GM19397 (cell line): ENCODE results near the gene OR9A2.
A peak's percentile ranks its signal among the peaks of the same experiment; 100 is the strongest.

Experiments
- ATAC-seq: cut with Tn5 transposase; IDR thresholded peaks from one replicate; pipeline ENCODE4 v1.9.1; 2021; ENCODE audit warnings: mild to moderate bottlenecking, moderate library complexity; ENCODE audit not compliant: unreplicated experiment

Gene OR9A2

DNA sequence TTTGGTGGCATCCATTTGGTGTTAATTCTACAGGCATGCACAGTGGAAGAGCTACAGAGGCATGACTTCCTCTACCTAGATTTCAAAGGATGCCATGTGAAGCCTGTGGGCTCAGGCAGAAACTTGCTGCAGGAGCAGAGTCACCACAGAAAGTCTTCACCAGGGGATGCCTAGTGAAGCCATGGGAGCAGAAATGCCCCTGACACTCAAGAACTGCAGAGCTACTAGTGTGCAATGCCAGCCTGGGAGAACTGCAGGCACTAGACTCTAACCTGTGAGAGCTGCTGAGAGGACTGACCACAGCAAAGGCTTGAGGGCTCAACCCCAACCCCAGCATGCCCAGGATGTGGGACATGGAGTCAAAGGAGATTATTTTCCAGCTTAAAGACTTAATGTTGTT is 3.9 kb downstream of the OR9A2 start:
- ATAC-seq = no peak

- ATAC-seq = no peak
Measured at GRCh38 chr7:143018931-143019330, 8.0 kb downstream of the OR9A2 start.

- ATAC-seq = no peak
Measured at GRCh38 chr7:143016996-143017395, 9.9 kb downstream of the OR9A2 start.

- ATAC-seq = no peak
Measured at GRCh38 chr7:143015926-143016490, 10.9 kb downstream of the OR9A2 start.

DNA sequence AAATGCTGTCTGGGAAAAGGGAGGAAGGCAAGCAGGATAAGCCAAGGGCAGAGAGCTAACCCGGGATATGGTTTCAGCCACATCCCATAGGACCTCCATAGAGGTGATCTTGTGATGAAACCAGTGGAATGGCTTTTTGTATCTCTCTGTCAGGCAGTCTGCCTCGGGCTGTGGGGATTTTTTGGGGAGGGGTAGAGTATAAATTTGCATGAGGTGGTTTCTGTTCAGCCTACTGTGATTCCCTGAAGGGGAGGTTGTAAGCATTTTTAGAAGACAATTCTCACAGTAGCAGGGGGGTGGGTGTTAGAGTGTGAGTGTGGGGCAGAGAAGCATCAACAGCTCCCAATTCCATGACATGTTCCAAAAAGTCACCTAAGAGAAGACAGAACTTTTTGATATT is 11.8 kb downstream of the OR9A2 start:
- ATAC-seq = peak; percentile 95

GRCh38 chr7:143013893-143014292 is 13.0 kb downstream of the OR9A2 start:
- no peak for ATAC-seq

DNA sequence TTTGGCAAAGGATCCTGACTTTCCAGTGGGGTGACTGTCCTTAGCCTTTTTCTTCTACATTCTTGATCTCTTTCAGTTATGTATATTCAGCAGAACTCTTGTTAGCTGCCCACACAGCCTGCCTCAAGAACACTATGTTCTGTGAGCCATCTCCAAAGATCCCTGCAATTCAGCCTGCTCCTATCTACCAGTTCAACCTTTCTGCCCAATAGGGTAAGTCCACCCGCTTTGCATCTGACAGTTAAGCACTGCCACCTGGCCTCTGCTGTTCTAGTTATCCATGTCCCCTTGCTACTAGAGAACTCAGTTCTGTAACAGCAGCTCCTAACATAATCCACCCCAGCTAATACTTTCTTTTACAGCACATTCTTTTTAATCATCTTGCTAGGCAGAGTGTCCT is 13.5 kb downstream of the OR9A2 start:
- no peak for ATAC-seq

DNA sequence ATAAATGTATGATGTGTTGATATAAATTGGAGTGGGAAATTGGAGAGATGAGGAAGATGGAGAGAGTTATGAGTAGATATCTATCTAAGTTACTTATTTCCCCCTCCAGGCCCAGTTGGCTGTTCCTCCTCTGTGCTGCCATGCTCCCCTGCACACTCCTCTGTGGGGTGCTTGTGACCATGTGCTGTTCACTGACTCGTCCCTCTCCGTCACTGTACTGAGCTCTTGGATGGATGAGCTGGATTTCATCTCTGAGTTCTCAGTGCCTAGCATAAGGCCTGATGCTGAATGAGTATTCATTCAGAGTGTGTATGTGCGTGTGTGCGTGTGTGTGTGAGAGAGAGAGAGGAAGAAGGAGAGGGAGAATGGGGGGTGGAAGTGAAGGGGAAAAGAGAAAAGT is 14.5 kb downstream of the OR9A2 start:
- ATAC-seq = no peak

DNA sequence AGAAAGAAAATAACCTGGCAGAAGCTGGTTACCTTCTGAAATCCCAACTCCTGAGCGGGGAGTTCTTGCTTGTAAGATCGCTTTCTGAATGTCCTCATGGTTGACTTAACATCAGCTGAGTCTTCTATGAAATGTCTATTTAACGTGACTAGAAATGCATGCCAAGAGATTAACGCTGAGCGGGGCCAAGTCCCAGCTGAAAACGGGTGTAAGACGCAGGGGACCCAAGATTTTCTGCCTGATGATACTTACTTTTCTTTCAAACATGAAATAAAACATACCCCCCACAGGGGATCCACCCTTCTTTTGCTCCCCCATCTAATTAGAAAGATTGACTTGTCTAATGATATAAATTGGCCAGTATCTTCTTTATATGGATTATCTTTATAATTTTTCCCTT is 14.9 kb downstream of the OR9A2 start:
- no peak for ATAC-seq

DNA sequence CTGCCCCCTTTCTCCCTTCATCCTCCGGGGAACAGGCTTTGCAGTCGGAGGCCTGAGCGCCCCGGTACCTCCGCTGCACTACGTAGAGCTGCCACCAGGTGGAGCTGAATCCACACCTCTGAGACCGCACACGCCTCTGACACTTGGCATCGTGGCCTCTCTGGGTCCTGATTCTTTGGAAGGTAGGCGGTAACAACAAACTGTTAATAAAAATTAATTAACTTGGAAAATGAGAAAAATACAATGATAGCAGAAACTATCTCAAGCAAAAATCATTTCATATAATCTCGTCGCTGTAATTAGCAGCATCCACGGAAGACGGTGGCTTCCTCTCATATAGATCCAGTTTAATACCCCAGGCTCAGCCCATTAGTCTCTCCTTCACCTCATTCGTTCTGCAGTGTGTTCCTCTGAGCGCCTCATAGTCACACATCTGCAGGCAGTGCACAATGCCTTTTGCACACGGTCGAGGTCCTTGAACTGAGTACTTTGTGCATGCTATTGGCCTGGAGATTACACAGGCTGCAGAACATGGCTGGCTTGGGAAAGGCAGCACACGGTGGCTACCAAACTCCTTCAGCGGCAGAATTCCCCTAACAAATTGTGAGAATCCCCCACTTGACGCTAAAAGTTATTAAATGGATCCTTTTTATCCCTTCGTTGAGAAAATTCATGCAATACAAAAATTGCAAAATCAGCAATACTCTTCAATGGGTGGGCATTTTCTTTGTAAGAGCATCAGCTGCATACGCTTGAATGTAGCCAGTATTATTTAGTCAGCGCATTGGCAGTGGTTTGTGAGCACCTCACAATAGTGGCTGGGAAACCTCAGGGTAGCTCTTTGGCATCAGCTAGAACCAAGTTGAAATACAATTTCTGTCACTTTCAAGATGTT is 18.7 kb downstream of the OR9A2 start:
- peak; percentile 89 for ATAC-seq

GRCh38 chr7:143005632-143006260 is 21.2 kb downstream of the OR9A2 start:
- no peak for ATAC-seq

DNA sequence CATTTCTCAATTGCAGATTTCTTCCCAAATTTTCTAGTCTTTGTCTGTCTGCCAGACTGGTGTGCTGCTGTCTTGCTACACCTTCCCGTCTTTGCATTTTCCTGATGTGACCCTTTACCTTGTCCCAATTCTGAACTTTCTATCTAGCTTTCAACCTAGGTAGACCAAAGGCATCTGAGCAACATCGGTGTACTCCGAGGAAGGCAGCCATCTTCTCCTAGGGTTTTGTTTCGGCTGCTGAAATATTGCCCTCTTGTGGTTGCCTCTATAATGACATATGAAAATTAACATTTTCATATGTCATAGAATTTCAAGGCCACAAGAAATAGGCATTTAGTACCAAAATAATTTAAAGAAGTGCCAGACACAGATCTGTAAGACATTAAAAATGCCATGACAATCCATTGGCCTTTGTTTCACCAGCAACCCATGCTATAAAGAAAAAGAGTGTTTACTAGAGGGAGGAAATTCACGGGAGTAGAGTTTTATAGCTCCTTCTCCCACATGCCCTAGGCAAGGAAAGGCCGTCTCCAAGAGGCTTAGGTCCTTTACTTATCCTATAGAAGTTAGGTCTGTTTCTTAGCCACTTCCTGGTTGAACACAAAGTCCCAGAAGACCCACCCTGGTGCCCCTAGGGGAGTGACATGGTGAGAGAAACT is 23.4 kb downstream of the OR9A2 start:
- peak; percentile 60 for ATAC-seq

- no peak for ATAC-seq
Measured at GRCh38 chr7:143002898-143003297, 24.0 kb downstream of the OR9A2 start.

GRCh38 chr7:143002106-143002505 is 24.8 kb downstream of the OR9A2 start:
- no peak for ATAC-seq

- no peak for ATAC-seq
Measured at GRCh38 chr7:143000648-143001047, 26.3 kb downstream of the OR9A2 start.

DNA sequence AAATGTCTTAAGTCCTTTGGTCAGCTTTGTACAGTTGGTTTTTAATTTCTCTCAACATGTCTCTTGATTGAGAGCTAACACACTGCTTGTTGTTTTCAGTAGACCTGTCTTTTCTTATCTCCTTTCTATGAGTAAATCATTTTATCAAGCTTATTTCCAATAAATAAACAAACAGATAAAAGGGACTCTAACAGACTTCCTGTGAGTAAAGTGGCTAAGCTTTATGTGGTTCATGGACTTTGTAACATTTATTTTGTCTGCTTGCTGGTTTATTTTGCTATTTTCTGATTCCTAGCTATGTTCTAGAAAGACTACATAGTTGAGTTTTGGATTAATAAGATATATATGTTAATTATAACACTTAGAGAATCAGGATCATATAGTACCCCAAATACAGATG is 27.1 kb downstream of the OR9A2 start:
- ATAC-seq = no peak

- ATAC-seq = no peak
Measured at GRCh38 chr7:142998966-142999365, 28.0 kb downstream of the OR9A2 start.

DNA sequence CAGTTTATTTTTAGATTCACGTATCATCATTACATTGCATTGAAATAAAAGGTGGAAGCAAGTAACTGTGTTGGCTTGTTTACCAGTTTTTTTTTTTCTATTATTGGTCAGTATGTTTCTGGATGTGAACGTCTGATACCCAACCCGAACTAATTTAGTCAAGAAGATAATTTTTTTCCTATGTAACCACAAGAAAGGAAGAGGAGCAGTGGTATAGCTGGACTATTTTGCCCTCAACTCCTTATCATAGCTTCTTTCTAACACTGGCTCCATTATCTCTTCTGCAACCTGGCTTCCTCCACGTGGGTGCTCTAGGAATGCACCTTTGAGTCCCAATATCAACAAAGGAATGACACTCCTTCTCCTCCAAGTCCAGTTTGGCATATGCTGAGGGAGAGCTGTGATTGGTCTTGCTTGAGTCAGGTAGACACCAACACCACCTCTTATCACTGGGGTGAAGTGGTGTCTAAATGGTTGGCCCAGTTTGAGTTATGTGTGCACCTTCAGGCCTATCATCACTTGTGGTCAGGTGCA is 29.4 kb downstream of the OR9A2 start:
- no peak for ATAC-seq

DNA sequence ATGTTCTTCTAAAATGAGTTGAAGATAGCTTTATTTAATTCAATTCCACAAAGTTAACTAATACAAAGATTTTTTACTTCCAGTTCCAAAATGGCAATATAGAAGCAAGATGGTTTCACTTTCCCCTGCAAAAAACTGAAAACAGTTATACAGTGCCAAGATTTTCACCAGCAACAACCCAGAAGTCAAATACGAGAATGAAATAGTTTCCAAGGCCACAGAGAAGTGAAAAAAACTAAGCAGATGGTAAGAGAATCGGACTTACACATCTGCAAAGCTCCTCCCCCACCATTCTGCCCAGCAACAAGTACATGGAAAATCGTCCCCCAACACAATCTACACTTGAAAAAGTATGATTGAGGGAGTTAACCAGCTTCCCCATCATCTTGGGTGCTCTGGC is 34.5 kb downstream of the OR9A2 start:
- ATAC-seq = no peak

DNA sequence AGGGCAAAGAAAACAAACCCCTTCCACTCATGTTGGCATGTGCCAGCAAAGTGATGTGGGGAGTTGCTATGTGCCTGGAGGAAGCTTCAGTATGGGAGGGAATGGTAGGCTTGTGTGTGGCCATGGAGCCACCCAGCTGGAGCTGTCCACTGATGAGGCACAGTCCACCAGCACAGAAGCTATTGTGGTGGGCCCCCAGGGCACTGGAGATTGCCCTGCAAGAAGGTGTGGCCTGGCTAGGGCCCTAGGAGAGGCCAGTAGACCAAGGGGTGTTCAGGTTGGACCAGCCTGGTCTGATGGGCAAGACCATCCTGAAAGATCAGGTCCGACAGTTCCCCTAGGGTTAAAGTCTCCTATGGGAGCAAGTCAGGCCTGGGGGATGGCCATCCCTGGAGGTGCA is 42.6 kb downstream of the OR9A2 start:
- no peak for ATAC-seq

DNA sequence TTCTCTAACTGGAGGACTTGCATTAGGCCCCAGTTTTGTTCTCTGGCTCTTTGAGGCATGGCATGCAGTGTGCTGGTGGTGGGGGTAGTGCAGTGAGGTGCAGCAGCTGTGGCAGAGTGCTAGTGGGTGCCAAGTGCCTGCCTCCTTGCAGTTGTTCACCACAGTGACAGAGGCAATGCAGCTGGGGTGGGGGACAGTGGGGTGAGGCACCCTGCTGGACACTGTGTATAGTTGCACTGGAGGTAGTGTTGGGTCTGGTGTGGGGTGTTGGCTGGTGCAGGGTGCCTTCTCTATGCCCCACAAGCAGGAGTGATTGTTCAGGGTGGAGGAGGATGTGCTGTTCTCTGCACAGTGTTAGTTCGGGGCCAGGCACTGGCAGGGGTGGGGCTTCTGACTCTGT is 43.1 kb downstream of the OR9A2 start:
- ATAC-seq = no peak
